HFFc6 (cell line): ENCODE results near the gene OBP2B. TPM values are rescaled to one million over a fixed set of nuclear protein-coding genes. Genes with fewer than 3 reads are reported as not detected.

Experiments used
- DNase-seq: peaks from one replicate; pipeline ENCODE4 v3.0.0-alpha.2; 2018
- H3K27ac Mint-ChIP-seq: 2 replicates; pipeline ENCODE4 v1.8.0; 2020; ENCODE audit warnings: mild to moderate bottlenecking, mixed read lengths
- H3K27me3 Mint-ChIP-seq: 2 replicates; pipeline ENCODE4 v1.8.0; 2021; ENCODE audit warnings: mild to moderate bottlenecking, moderate library complexity, mixed read lengths; ENCODE audit not compliant: insufficient read depth
- H3K36me3 Mint-ChIP-seq: 2 replicates; pipeline ENCODE4 v1.8.0; 2021; ENCODE audit warnings: low read depth, mixed read lengths
- H3K4me1 Mint-ChIP-seq: 2 replicates; pipeline ENCODE4 v1.8.0; 2020; ENCODE audit warnings: low read depth, mixed read lengths
- H3K4me3 Mint-ChIP-seq: 2 replicates; pipeline ENCODE4 v1.8.0; 2020; ENCODE audit warnings: mild to moderate bottlenecking, moderate library complexity, mixed read lengths
- H3K9me3 Mint-ChIP-seq: 2 replicates; pipeline ENCODE4 v1.8.0; 2020; ENCODE audit warnings: mild to moderate bottlenecking, mixed read lengths
- CTCF ChIP-seq: fragments of 200-600 bp; sonication (generic); IDR thresholded peaks from 2 replicates; pipeline ENCODE4 v1.5.0; 2021; ENCODE audit warnings: antibody characterized with exemption, mild to moderate bottlenecking
- total RNA-seq, 6 experiments: library from RNA; stranded (reverse); fragmentation: NEBNext Ultra II Directional; extraction: Animal tissue kit (Norgen Biotek cat#: 25700); gene quantifications; 2 replicates in 1 of 6; 3 replicates in 5 of 6; pipeline ENCODE4 v1.2.3, GENCODE V29; 2021

Gene OBP2B
- total RNA-seq, 6 experiments from 2014 or later: not detected

GRCh38 chr9:133195029-133195428 is 14.0 kb downstream of the OBP2B start:
- H3K36me3 Mint-ChIP-seq: no peaks in the 10 kb centered on the region
- no peak for DNase-seq
- no peak overlapping the region for H3K27ac Mint-ChIP-seq
- peaks cover 6% of the 10 kb centered on the region for H3K4me1 Mint-ChIP-seq
- H3K9me3 Mint-ChIP-seq: peaks cover 14% of the 10 kb centered on the region
- peaks cover 12% of the 10 kb centered on the region for H3K27me3 Mint-ChIP-seq
- TF ChIP-seq CTCF: no peak
- no peak overlapping the region for H3K4me3 Mint-ChIP-seq

DNA sequence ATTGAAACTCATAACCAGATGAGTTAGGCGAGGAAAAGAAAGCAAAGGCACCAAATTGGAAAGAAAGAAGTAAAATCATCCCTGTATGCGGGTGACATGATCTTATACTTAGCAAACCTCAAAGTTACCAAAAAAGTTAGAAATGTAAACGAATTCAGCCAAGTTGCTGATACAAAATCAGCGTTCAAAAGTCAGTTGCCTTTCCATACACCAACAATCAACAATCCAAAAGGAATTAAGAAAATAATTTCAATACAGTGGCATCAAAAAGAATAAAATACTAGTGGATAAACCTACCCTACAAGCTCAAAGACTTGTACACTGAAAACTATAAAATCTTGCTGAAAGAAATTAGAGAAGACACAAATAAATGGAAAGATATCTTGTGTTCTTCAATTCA is 14.5 kb downstream of the OBP2B start:
- H3K4me1 Mint-ChIP-seq: peaks cover 6% of the 10 kb centered on the region
- H3K27ac Mint-ChIP-seq: no peak overlapping the region
- no peak for DNase-seq
- no peak overlapping the region for H3K4me3 Mint-ChIP-seq
- H3K36me3 Mint-ChIP-seq: no peaks in the 10 kb centered on the region
- H3K27me3 Mint-ChIP-seq: peaks cover 11% of the 10 kb centered on the region
- H3K9me3 Mint-ChIP-seq: peaks cover 14% of the 10 kb centered on the region
- TF ChIP-seq CTCF: no peak

DNA sequence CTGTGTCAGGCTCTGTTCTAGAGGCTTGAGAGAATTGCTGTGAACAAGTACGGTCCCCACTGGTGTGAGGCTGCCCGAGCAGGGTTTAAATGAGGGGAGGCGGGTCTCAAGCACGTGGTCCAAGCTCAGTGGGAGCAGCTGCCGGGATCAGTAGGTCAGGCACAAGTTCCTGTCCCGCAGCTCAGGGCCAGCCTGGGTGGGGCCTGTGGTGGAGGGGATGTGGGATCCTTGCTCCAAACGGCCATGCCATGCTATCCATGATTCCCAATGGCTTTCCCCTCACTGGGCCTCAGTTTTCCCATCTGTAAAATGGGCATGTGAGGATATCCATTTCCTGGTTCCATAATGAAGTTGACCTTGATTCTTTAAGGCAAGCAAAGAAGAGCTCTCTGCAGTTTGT is 17.1 kb downstream of the OBP2B start:
- no peak for DNase-seq
- Mint-ChIP-seq H3K4me1 (no peaks in the 10 kb centered on the region), H3K27me3 (peaks cover 28% of the 10 kb centered on the region), H3K27ac (no peak overlapping the region), H3K9me3 (peaks cover 14% of the 10 kb centered on the region), H3K36me3 (no peaks in the 10 kb centered on the region), H3K4me3 (no peak overlapping the region)
- TF ChIP-seq CTCF: no peak

DNA sequence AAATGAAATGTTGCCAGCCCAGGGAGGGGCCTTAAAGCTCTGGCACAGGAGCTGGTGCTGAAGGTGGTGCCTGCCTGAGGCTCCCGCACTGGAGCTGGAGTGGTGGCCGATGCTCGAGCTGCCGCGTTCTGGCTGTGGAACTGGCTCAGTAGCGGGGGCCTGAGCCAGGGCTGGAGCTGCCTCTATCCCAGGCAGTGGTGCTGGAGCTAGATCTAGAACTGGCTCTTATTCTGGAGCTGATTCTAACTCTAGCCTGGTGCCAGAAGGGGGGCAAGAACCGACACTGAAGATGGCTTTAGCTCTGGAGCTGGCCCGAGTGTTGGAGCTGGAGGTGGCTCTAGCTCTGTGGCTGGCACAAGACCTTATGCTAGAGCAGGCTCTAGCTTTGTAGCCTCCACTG is 19.2 kb downstream of the OBP2B start:
- Mint-ChIP-seq H3K27ac (no peak overlapping the region), H3K4me1 (0 out of 2 replicates have a peak, but pooled peaks cover 3% of the 10 kb centered on the region)

DNA sequence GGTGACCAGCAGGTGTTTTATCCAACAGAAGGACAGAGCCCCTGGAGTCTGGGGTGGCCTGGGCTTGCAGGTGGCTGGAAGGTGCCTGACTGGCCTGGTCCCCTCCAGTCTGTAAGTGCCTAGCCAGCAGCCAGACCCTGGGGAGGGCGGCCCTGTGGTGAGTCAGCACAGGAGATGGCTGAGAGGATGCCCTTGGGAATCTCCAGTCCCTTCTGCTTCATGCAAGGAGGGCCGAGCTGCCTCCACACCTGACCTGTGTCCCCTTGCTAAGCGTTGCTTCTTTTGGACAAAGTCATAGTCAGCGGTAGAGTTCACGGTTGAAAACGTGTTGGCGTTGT is 20.2 kb downstream of the OBP2B start:
- no peak for TF ChIP-seq CTCF
- no peak overlapping the region for H3K4me3 Mint-ChIP-seq
- no peak for DNase-seq

More for the DNA sequence above, 19.2 kb downstream of the OBP2B start:
- no peak for TF ChIP-seq CTCF
- H3K27me3 Mint-ChIP-seq: peaks cover 32% of the 10 kb centered on the region
- DNase-seq: no peak
- no peak overlapping the region for H3K4me3 Mint-ChIP-seq
- H3K9me3 Mint-ChIP-seq: peaks cover 6% of the 10 kb centered on the region
- H3K36me3 Mint-ChIP-seq: no peaks in the 10 kb centered on the region

More for the DNA sequence above, 20.2 kb downstream of the OBP2B start:
- H3K27ac Mint-ChIP-seq: no peak overlapping the region
- H3K27me3 Mint-ChIP-seq: peaks cover 32% of the 10 kb centered on the region
- 0 out of 2 replicates have a peak, but pooled peaks cover 5% of the 10 kb centered on the region for H3K4me1 Mint-ChIP-seq
- H3K9me3 Mint-ChIP-seq: no peaks in the 10 kb centered on the region
- H3K36me3 Mint-ChIP-seq: no peaks in the 10 kb centered on the region
